K562 (cell line): ENCODE data around the gene TTC21A. TPM values are rescaled to one million over a fixed set of nuclear protein-coding genes. Genes with fewer than 3 reads are reported as not detected.

Experiments used
- BACH1 ChIP-seq: fragments of 200-800 bp; sonication (Bioruptor generic); IDR thresholded peaks from 2 replicates; pipeline ENCODE4 v1.6.1; 2016; ENCODE audit warnings: missing genetic modification characterization, missing compliant biosample characterization
- IFI16 ChIP-seq: fragments of 250-450 bp; sonication (Bioruptor Pico); IDR thresholded peaks from 2 replicates; pipeline ENCODE4 v2.1.2; 2022; ENCODE audit warnings: mild to moderate bottlenecking, inconsistent platforms
- NUFIP1 ChIP-seq: fragments of 450-650 bp; IDR thresholded peaks from 2 replicates; pipeline ENCODE4 v1.6.1; 2018; ENCODE audit not compliant: partially characterized antibody
- SIX5 ChIP-seq, 2 experiments: IDR thresholded peaks; 2 replicates each; pipeline ENCODE4 v1.6.1; 2011; ENCODE audit warnings: low read length in 2 of 2, borderline replicate concordance in 1 of 2, low read depth in 1 of 2, mild to moderate bottlenecking in 1 of 2, moderate library complexity in 1 of 2; ENCODE audit not compliant: insufficient read depth in 1 of 2
- ZFP36 ChIP-seq: fragments of 150-350 bp; IDR thresholded peaks from 2 replicates; pipeline ENCODE4 v1.6.1; 2018; ENCODE audit warnings: low read length, low read depth; ENCODE audit not compliant: partially characterized antibody
- ZNF444 ChIP-seq: fragments of 250-450 bp; sonication (Bioruptor Pico); IDR thresholded peaks from 2 replicates; pipeline ENCODE4 v1.4.0; 2020; ENCODE audit warnings: mild to moderate bottlenecking, moderate library complexity
- ZNF551 ChIP-seq: fragments of 250-450 bp; sonication (Bioruptor Pico); IDR thresholded peaks from 2 replicates; pipeline ENCODE4 v1.5.0; 2021; ENCODE audit warnings: mild to moderate bottlenecking, moderate library complexity
- polyA plus RNA-seq, 8 experiments: library from polyadenylated mRNA; depleted of rRNA in 4 of 8; stranded (reverse) in 5 of 8; unstranded in 3 of 8; fragments of >200 nt; fragmentation: Nextera tagmentation in 2 of 8; fragmentation: Illumina TruSeq in 1 of 8; extraction: Ambion mirVana in 2 of 8; extraction: Trizol in 1 of 8; gene quantifications; 2 replicates each; pipeline versions ENCODE4 v1.2.1 to v1.2.3, GENCODE V29; 2011 to 2014; ENCODE audit warnings: inconsistent platforms in 1 of 8, missing spikeins in 1 of 8
- total RNA-seq, 7 experiments: library from RNA; depleted of rRNA in 6 of 7; stranded (reverse); fragments of >200 nt in 6 of 7; fragmentation: Illumina TruSeq in 2 of 7; extraction: Trizol in 2 of 7; gene quantifications; 2 replicates each; pipeline versions ENCODE4 v1.2.1 to v1.2.3, GENCODE V29; 2011 to 2021; ENCODE audit warnings: low replicate concordance in 1 of 7
- TF ChIP-seq, protein P1 (sequence below): fragments of 250-450 bp; sonication (Bioruptor Pico); IDR thresholded peaks from 2 replicates; pipeline ENCODE4 v1.5.0; 2021; ENCODE audit warnings: mild to moderate bottlenecking, moderate library complexity
- TF ChIP-seq, protein P2 (sequence below): fragments of 200-800 bp; sonication (Bioruptor generic); IDR thresholded peaks from 2 replicates; pipeline ENCODE4 v1.6.1; 2016; ENCODE audit warnings: missing genetic modification characterization, missing compliant biosample characterization
- TF ChIP-seq, protein P3 (sequence below): fragments of 450-650 bp; IDR thresholded peaks from 2 replicates; pipeline ENCODE4 v1.6.1; 2016; ENCODE audit warnings: low read depth, mild to moderate bottlenecking, moderate library complexity

The TTC21A gene
- total and polyA plus RNA-seq, 9 of the 15 experiments (the other 6 are each of a cell fraction or from before 2014, with no cell fraction given), result 0.22 to 1.4 (median 0.70) TPM

DNA sequence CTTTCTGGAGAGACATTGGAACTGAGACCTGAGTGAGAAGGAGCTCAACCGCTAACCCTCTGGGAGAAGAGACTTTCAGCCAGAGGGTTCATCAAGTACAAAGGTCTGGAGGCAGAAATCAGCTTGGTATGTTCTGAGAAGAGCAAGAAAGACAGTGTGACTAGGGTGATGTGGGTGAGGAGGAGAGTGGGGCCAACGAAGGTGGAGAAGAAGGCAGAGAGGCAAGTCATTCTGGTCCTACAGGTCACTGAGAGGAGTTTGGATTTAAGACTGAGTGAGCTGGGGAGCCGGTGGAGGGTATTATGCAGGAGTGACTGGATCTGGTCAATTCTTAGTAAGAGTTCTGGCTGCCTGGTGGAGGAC lies 72.7 kb downstream of the TTC21A start (continued):
- TF ChIP-seq, protein P1, sequence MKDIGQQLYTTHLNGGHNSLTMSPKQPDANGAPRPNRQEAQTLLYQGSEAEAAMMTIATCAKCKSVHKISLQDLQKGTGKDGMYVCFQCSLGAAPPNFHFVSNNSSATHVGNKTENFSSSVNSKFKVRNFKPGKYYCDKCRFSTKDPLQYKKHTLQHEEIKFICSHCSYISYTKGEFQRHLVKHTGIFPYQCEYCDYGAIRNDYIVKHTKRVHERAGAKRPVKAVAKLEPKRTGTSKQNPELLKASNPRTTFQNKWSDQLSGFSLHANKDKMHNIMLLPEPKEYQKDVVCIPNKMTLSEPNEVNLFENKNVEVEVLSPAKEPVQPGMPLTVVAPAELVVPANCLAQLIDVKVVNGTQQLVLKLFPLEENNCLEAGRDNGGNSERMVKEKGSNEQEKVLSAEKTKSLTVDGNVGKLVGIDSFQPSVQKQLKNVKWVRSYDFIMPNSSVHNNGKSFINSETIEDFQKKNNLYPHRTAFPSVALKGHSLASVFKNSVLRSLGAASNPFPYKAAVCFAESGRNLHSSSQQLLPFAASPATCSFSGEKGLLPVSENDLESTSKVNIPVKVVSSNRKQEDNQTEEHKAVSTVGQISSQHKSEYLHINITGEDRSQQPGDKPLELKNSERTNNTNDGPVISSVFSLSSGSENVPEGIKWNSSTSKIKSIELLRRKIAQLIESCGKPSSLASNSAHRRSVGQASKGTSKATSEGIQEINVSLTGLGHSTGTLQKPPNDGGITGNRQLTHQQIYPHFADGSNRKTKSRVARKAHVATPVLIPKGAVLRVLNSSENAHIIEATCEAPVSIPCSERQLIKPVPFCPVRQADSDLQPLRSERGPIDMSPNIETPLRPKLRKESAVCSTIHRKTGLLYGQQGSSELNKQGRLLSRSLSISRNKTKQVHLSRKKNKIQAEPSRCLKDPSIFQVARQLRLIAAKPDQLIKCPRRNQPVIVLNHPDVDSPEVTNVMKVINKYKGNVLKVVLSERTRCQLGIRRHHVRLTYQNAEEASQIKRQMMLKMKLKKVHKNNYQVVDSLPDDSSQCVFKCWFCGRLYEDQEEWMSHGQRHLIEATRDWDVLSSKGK (CRISPR knock-in tag), result no peak
- TF ChIP-seq BACH1 (tag) (no peak), ZNF551 (CRISPR knock-in tag) (no peak), NUFIP1 (no peak), IFI16 (CRISPR knock-in tag) (no peak), SIX5 (IDR thresholded peaks at IDR 0.05; ENCODE audit: borderline replicate concordance in 1 of 2, insufficient read depth in 1 of 2, low read depth in 1 of 2, low read length in 2 of 2) (no peak), ZFP36 (no peak), ZNF444 (CRISPR knock-in tag) (no peak)
- TF ChIP-seq, protein P2, sequence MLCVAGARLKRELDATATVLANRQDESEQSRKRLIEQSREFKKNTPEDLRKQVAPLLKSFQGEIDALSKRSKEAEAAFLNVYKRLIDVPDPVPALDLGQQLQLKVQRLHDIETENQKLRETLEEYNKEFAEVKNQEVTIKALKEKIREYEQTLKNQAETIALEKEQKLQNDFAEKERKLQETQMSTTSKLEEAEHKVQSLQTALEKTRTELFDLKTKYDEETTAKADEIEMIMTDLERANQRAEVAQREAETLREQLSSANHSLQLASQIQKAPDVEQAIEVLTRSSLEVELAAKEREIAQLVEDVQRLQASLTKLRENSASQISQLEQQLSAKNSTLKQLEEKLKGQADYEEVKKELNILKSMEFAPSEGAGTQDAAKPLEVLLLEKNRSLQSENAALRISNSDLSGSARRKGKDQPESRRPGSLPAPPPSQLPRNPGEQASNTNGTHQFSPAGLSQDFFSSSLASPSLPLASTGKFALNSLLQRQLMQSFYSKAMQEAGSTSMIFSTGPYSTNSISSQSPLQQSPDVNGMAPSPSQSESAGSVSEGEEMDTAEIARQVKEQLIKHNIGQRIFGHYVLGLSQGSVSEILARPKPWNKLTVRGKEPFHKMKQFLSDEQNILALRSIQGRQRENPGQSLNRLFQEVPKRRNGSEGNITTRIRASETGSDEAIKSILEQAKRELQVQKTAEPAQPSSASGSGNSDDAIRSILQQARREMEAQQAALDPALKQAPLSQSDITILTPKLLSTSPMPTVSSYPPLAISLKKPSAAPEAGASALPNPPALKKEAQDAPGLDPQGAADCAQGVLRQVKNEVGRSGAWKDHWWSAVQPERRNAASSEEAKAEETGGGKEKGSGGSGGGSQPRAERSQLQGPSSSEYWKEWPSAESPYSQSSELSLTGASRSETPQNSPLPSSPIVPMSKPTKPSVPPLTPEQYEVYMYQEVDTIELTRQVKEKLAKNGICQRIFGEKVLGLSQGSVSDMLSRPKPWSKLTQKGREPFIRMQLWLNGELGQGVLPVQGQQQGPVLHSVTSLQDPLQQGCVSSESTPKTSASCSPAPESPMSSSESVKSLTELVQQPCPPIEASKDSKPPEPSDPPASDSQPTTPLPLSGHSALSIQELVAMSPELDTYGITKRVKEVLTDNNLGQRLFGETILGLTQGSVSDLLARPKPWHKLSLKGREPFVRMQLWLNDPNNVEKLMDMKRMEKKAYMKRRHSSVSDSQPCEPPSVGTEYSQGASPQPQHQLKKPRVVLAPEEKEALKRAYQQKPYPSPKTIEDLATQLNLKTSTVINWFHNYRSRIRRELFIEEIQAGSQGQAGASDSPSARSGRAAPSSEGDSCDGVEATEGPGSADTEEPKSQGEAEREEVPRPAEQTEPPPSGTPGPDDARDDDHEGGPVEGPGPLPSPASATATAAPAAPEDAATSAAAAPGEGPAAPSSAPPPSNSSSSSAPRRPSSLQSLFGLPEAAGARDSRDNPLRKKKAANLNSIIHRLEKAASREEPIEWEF, result no peak
- TF ChIP-seq, protein P3, sequence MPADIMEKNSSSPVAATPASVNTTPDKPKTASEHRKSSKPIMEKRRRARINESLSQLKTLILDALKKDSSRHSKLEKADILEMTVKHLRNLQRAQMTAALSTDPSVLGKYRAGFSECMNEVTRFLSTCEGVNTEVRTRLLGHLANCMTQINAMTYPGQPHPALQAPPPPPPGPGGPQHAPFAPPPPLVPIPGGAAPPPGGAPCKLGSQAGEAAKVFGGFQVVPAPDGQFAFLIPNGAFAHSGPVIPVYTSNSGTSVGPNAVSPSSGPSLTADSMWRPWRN, result no peak
